ENCODE measurements around the gene SLC6A3. TPM values are rescaled to one million over a fixed set of nuclear protein-coding genes. Genes with fewer than 3 reads are reported as not detected.
"Not testable (repeated sequence)": the region's sequence is repeated elsewhere in the genome, so short reads cannot be mapped to it uniquely, and the experiment has no call there.

SLC6A3 gene
- total RNA-seq, 1 donor from 2014 or later: 0.16 TPM

- H3K36me3 Mint-ChIP-seq (ENCODE audit: low read depth): peaks cover 9% of the 10 kb centered on the region
- no peaks in the 10 kb centered on the region for H3K4me1 Mint-ChIP-seq
- DNase-seq (ENCODE audit: low read depth, low spot score): no peak
- H3K27me3 Mint-ChIP-seq (ENCODE audit: low read depth): peaks cover 19% of the 10 kb centered on the region
- no peak overlapping the region for H3K27ac Mint-ChIP-seq (ENCODE audit: unreplicated experiment)
- H3K4me3 Mint-ChIP-seq: no peak overlapping the region
- no peak for TF ChIP-seq CTCF (conservative IDR thresholded peaks at IDR 0.05)
- peaks cover 9% of the 10 kb centered on the region for H3K9me3 Mint-ChIP-seq
Measured at GRCh38 chr5:1424716-1425115, 20.5 kb downstream of the SLC6A3 start.

GRCh38 chr5:1423901-1424603 lies 21.2 kb downstream of the SLC6A3 start:
- no peak overlapping the region for H3K4me3 Mint-ChIP-seq
- H3K27me3 Mint-ChIP-seq (ENCODE audit: low read depth): peaks cover 22% of the 10 kb centered on the region
- no peaks in the 10 kb centered on the region for H3K4me1 Mint-ChIP-seq
- no peak overlapping the region for H3K27ac Mint-ChIP-seq (ENCODE audit: unreplicated experiment)
- peaks cover 6% of the 10 kb centered on the region for H3K36me3 Mint-ChIP-seq (ENCODE audit: low read depth)
- H3K9me3 Mint-ChIP-seq: peaks cover 12% of the 10 kb centered on the region
- DNase-seq (ENCODE audit: low read depth, low spot score): no peak
- no peak for TF ChIP-seq CTCF (conservative IDR thresholded peaks at IDR 0.05)

- not testable (repeated sequence) for H3K4me3 Mint-ChIP-seq; H3K27ac Mint-ChIP-seq (ENCODE audit: unreplicated experiment); H3K4me1 Mint-ChIP-seq; H3K36me3 Mint-ChIP-seq (ENCODE audit: low read depth); DNase-seq (ENCODE audit: low read depth, low spot score)
- Mint-ChIP-seq H3K27me3 (ENCODE audit: low read depth) (peaks cover 25% of the 10 kb centered on the region), H3K9me3 (peaks cover 17% of the 10 kb centered on the region)
Measured at GRCh38 chr5:1422522-1422921, 22.7 kb downstream of the SLC6A3 start.

- no peak overlapping the region for H3K4me3 Mint-ChIP-seq
- H3K9me3 Mint-ChIP-seq: peaks cover 16% of the 10 kb centered on the region
- no peak for TF ChIP-seq CTCF (conservative IDR thresholded peaks at IDR 0.05)
- H3K27me3 Mint-ChIP-seq (ENCODE audit: low read depth): peaks cover 27% of the 10 kb centered on the region
- H3K4me1 Mint-ChIP-seq: no peaks in the 10 kb centered on the region
- DNase-seq (ENCODE audit: low read depth, low spot score): no peak
- H3K36me3 Mint-ChIP-seq (ENCODE audit: low read depth): no peaks in the 10 kb centered on the region
- H3K27ac Mint-ChIP-seq (ENCODE audit: unreplicated experiment): no peak overlapping the region
Measured at GRCh38 chr5:1421521-1422341, 23.5 kb downstream of the SLC6A3 start.

GRCh38 chr5:1420211-1421195 lies 24.7 kb downstream of the SLC6A3 start:
- Mint-ChIP-seq H3K4me1 (no peaks in the 10 kb centered on the region), H3K4me3 (no peak overlapping the region), H3K27ac (ENCODE audit: unreplicated experiment) (peak overlapping the region; percentile 27), H3K36me3 (ENCODE audit: low read depth) (no peaks in the 10 kb centered on the region), H3K27me3 (ENCODE audit: low read depth) (peaks cover 20% of the 10 kb centered on the region), H3K9me3 (peaks cover 13% of the 10 kb centered on the region)
- TF ChIP-seq CTCF (conservative IDR thresholded peaks at IDR 0.05): no peak
- DNase-seq (ENCODE audit: low read depth, low spot score): no peak
